Measurements from ENCODE around the gene RNF208.

GRCh38 chr9:137189297-137190295, 32.4 kb downstream of the RNF208 start:
- TF ChIP-seq CTCF (IDR thresholded peaks at IDR 0.05), result no peak
- TF ChIP-seq POLR2A (IDR thresholded peaks at IDR 0.05), result no peak
